ENCODE results near the gene CD84.

DNA sequence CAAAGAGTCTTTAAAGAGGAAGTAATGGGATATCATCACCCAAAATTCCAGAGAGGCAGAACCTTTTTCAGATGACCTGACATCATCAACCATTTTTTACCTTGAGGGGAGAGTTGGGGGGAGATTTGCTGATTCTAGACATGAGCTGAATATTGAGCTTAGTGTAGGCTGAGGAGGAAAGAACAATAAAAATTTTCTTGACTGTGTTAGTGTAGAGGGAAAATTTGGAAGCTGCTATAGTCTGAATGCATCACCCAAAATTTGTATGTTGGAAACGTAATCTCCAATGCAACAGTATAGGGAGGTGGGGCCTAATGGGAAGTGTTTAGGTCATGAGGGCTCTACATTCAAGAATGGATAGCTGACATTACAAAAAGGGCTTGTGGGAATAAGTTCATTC lies 17.8 kb upstream of the CD84 start:
- TF ChIP-seq, protein P1, sequence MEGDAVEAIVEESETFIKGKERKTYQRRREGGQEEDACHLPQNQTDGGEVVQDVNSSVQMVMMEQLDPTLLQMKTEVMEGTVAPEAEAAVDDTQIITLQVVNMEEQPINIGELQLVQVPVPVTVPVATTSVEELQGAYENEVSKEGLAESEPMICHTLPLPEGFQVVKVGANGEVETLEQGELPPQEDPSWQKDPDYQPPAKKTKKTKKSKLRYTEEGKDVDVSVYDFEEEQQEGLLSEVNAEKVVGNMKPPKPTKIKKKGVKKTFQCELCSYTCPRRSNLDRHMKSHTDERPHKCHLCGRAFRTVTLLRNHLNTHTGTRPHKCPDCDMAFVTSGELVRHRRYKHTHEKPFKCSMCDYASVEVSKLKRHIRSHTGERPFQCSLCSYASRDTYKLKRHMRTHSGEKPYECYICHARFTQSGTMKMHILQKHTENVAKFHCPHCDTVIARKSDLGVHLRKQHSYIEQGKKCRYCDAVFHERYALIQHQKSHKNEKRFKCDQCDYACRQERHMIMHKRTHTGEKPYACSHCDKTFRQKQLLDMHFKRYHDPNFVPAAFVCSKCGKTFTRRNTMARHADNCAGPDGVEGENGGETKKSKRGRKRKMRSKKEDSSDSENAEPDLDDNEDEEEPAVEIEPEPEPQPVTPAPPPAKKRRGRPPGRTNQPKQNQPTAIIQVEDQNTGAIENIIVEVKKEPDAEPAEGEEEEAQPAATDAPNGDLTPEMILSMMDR (IDR thresholded peaks at IDR 0.05), result no peak
- TF ChIP-seq POLR2A (IDR thresholded peaks at IDR 0.05), result no peak

Measured in heart left ventricle (tissue), 13 donors.